Measurements from ENCODE around the gene H6PD.
A peak's percentile ranks its signal among the peaks of the same experiment; 100 is the strongest.

H6PD gene

DNA sequence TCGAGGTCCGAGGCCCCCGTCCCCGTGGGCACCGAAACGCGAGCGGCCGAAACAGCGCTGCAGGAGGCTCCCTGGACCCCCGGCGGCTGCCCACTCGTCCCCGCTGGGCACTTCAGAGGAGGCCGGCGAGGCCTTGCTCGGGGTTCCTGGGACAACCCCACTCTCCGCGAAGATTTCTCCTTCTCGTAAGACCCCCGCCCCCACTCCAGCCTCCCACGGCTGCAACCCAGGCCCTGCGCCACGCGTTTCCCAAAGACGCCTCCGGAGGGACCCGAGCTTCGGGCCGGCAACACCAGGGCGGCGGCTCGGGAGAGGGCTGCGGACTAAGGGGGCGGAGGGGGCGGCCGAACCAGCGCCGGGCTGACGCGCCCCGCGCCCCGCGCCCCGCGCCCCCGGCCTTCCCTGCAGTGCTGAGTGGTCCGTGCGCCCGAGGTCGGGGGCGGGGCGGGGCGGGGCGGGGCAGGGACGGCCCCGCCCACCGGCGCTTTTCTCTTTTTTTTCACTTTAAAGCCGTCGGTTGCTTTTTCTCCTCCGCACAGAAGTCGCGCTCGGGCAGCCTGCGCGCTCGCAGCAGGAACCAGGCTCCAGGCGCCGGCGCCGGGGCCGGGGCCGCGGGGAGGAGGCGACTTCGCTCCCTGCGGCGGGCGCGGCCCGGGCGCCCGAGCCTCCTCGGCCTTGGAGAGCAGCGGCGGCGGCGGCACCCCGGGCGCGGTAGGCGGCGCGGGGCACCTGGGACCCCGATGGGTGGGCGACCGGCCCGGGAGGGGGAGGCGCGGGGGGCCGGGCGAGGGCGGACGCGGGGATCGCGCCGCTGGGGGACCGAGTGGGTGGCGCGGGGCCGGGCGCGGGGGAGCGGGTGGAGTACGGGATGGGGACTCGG lies 58.0 kb downstream of the H6PD start, which contains the start of gene SPSB1:
Gene SPSB1, plus strand, starts transcription at position 534 of the 880 bp plus-strand sequence. CDS start 62,998 bp downstream, outside the sequence.
- CTCF ChIA-PET: interaction anchor here (0.9 to 6.2 kb wide), 6 partner anchors 11 to 199 kb away, joined by 3 to 222 read pairs (median 16); no protein-coding TSS in a partner anchor
- TF ChIP-seq, protein P1, sequence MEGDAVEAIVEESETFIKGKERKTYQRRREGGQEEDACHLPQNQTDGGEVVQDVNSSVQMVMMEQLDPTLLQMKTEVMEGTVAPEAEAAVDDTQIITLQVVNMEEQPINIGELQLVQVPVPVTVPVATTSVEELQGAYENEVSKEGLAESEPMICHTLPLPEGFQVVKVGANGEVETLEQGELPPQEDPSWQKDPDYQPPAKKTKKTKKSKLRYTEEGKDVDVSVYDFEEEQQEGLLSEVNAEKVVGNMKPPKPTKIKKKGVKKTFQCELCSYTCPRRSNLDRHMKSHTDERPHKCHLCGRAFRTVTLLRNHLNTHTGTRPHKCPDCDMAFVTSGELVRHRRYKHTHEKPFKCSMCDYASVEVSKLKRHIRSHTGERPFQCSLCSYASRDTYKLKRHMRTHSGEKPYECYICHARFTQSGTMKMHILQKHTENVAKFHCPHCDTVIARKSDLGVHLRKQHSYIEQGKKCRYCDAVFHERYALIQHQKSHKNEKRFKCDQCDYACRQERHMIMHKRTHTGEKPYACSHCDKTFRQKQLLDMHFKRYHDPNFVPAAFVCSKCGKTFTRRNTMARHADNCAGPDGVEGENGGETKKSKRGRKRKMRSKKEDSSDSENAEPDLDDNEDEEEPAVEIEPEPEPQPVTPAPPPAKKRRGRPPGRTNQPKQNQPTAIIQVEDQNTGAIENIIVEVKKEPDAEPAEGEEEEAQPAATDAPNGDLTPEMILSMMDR (IDR thresholded peaks at IDR 0.05; ENCODE audit: insufficient read depth, low read length, missing control alignments): no peak
- DNase-seq (ENCODE audit: low read depth, low spot score): no peak
- H3K4me3 ChIP-seq (ENCODE audit: low read depth, low read length): peak within 1 kb of the TSS; percentile 83
- POLR2A ChIA-PET: interaction anchor here (0.6 kb wide), 1 partner anchor 198 kb away, joined by 3 read pairs; no protein-coding TSS in a partner anchor

DNA sequence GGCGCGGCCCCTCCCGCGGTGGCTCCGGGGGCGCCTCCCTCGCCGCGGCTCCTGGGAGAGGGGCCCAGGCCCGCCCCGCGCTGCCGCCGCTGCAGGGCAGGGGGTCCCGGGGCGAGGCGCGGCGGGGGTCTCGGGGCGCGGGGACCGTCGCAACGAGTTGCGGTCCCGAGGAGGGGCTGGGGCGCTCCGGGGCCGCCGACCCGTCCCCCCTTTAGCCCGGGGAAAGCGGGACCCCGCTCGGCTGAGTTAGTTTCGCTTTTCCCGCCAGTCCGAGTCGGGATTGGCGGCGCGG lies 58.6 kb downstream of the H6PD start:
- POLR2A ChIA-PET: no interaction called here
- CTCF ChIA-PET: no interaction called here
- DNase-seq (ENCODE audit: low read depth, low spot score): no peak
- TF ChIP-seq, protein P1 (IDR thresholded peaks at IDR 0.05; ENCODE audit: insufficient read depth, low read length, missing control alignments): no peak
- H3K4me3 ChIP-seq (ENCODE audit: low read depth, low read length): peak overlapping the region; percentile 83

DNA sequence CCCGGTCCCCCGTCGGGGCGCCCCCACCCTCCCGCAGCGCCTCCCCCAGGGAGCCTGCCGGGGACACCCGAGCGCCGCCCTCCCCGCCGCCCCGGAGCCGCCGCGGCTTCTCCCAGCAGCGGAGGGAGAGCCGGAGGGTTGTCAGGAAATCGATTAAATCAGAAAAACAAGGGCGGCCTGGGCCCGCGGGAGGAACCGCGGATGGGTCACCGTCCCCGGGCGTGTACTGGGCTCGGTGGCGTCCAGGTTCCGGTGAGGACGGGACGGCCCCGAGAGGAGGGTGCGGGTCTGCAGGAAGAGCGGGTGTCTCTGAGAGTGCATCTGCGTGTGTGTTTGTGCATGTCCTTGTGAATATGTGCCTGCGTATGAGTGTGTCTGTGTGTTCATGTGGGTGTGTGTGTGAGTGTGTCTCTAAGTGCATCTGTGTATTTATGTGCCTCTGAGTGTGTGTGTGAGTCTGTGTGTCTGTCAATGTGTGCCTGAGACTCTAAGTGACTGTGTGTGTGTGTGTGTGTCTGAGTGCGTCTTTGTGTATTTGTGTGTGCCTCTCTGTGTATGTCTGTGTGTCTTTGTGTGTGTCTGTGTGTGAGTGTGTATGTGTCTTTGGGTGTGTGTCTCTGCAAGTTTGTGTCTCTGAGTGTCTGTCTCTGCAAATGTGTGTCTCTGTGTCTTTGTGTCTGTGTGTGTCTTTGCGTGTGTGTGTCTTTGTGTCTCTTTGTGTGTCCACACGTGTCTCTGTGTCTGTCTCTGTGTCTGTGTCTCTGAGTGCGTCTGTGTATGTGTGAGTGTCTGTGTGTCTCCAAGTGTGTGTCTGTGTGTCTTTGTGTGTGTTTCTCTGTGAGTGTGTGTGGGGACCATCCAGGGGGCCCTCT lies 59.2 kb downstream of the H6PD start:
- POLR2A ChIA-PET: no interaction called here
- no peak for DNase-seq (ENCODE audit: low read depth, low spot score)
- CTCF ChIA-PET: no interaction called here
- TF ChIP-seq, protein P1 (IDR thresholded peaks at IDR 0.05; ENCODE audit: insufficient read depth, low read length, missing control alignments): no peak
- peak overlapping the region; percentile 83 for H3K4me3 ChIP-seq (ENCODE audit: low read depth, low read length)

DNA sequence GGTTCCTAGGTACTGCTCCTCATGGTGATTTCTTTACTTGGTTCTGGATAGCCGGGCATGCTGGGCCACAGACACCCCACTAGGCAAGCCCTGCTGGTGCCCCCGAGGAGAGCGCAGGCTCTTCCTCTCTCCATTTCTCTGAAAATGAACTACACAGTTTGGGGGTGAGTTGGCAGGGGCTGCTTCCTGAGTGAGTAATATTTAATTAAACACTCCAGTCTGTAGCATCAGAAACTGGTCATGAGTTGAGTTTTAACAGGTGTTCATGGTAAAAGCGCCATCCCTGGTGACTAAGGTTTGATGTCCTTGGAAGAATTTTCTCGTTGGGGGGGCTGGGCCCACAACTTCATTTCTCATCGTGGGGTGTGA lies 59.8 kb downstream of the H6PD start:
- ChIA-PET POLR2A (interaction anchor here (0.6 kb wide), 1 partner anchor 144 kb away, joined by 3 read pairs; no protein-coding TSS in a partner anchor), CTCF (interaction anchor here (0.6 to 2.1 kb wide), 5 partner anchors 22 to 201 kb away, joined by 3 to 7 read pairs (median 3); no protein-coding TSS in a partner anchor)
- TF ChIP-seq, protein P1 (IDR thresholded peaks at IDR 0.05; ENCODE audit: insufficient read depth, low read length, missing control alignments): no peak
- peak overlapping the region; percentile 83 for H3K4me3 ChIP-seq (ENCODE audit: low read depth, low read length)
- no peak for DNase-seq (ENCODE audit: low read depth, low spot score)

DNA sequence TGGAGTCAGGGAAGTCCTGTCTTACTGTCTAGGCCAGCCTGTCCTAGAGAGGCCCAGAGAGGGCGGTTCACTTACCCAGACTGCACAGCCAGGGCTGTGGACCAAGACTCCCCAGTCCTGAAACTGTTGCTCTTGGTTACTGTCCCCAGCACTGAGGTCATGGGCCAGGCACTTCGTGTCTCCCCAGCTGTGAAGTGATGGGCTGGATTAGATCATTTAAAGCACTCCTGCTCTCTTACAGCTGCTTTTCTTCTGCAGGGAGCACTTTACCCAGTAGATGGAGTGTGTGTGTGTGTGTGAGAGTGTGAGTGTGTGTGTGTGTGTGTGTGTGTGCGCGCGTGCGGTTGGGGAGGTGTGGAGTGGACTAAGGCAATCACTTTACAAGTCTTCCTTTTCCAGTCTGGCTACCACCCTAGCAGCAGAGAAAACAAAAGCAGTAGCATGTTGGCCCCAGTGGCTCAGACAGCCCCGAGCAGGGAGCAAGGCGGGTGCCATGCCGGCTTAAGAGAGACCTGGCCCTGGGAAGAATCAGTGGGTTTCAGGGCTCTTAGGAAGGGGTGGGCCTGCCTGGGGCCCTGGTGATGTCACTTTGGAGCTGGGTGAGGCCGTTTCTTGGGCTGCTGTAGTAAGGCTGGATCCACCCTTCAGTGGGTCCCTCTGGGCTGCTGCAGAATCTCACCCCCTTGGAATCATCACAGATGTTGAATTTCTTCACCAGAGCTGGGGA lies 60.5 kb downstream of the H6PD start:
- no peak for DNase-seq (ENCODE audit: low read depth, low spot score)
- H3K4me3 ChIP-seq (ENCODE audit: low read depth, low read length): peak overlapping the region; percentile 83
- CTCF ChIA-PET: interaction anchor here (0.6 to 2.1 kb wide), 6 partner anchors 23 to 200 kb away, joined by 3 to 7 read pairs (median 3); no protein-coding TSS in a partner anchor
- TF ChIP-seq, protein P1 (IDR thresholded peaks at IDR 0.05; ENCODE audit: insufficient read depth, low read length, missing control alignments): peak; percentile 25
- POLR2A ChIA-PET: interaction anchor here (0.6 kb wide), 2 partner anchors 23 to 143 kb away, joined by 3 read pairs; no protein-coding TSS in a partner anchor

Measured in AG04449 (cell line).